ENCODE data around the gene NEK6.

NEK6 gene

DNA sequence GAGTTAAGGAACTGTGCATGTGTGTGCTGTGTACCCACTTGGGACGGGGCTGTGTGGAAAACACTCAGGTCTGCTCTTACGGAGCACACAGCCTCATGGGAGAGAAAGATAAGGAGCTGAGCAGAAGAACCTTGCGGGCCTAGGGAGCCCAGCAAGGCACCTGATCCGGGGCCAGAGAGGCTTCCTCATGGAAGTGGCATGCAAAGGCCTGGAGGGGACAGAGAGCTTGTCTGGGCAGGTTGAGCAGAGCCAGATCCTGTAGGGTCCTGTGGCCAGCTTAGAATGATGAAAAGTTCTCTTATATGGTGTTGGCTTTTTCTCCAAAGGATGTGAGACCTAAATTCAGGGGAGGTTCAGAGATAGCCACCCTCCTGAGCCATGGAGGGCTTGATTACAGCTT, 45.2 kb downstream of the NEK6 start:
- H3K79me2 ChIP-seq (ENCODE audit: insufficient read depth, low read depth), result no peaks in the 10 kb centered on the region
- no peak overlapping the region for H3K4me2 ChIP-seq
- TF ChIP-seq, protein P1, sequence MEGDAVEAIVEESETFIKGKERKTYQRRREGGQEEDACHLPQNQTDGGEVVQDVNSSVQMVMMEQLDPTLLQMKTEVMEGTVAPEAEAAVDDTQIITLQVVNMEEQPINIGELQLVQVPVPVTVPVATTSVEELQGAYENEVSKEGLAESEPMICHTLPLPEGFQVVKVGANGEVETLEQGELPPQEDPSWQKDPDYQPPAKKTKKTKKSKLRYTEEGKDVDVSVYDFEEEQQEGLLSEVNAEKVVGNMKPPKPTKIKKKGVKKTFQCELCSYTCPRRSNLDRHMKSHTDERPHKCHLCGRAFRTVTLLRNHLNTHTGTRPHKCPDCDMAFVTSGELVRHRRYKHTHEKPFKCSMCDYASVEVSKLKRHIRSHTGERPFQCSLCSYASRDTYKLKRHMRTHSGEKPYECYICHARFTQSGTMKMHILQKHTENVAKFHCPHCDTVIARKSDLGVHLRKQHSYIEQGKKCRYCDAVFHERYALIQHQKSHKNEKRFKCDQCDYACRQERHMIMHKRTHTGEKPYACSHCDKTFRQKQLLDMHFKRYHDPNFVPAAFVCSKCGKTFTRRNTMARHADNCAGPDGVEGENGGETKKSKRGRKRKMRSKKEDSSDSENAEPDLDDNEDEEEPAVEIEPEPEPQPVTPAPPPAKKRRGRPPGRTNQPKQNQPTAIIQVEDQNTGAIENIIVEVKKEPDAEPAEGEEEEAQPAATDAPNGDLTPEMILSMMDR (conservative IDR thresholded peaks at IDR 0.05; ENCODE audit: low read depth, low read length), result no peak
- H3K4me1 ChIP-seq (ENCODE audit: low read depth, poor library complexity, severe bottlenecking), result no peaks in the 10 kb centered on the region
- H3K4me3 ChIP-seq (IDR thresholded peaks at IDR 0.05; ENCODE audit: insufficient read depth, low read depth, low read length), result no peak overlapping the region
- H3K27me3 ChIP-seq (ENCODE audit: insufficient read depth, low read depth), result no peaks in the 10 kb centered on the region
- H3K9ac ChIP-seq, result no peak overlapping the region
- no peak overlapping the region for H2AFZ ChIP-seq (ENCODE audit: low read depth)
- H4K20me1 ChIP-seq (ENCODE audit: insufficient read depth), result no peaks in the 10 kb centered on the region
- H3K36me3 ChIP-seq (ENCODE audit: insufficient read depth), result no peaks in the 10 kb centered on the region
- H3K27ac ChIP-seq, result no peak overlapping the region

DNA sequence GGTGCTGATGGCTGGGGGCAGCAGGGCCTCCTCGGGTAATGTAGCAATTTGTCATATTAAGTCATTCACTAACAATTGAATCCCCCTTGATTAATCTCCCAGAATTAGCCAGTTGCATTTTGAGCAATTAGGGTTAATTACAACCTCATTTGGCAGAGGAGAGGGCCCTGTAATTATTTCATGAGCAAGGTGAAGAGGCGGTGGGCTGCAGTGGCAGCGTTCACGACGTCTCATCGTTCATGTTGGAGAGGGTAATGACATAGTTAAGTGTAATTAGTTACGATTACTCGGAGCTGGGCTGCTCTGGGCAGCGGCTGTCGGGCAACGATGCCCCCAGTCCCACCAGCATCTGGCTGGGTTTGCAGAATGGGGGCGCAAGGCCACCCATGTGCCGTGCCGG, 46.0 kb downstream of the NEK6 start:
- H3K4me3 ChIP-seq (IDR thresholded peaks at IDR 0.05; ENCODE audit: insufficient read depth, low read depth, low read length), result no peak overlapping the region
- H3K27ac ChIP-seq, result no peak overlapping the region
- no peaks in the 10 kb centered on the region for H4K20me1 ChIP-seq (ENCODE audit: insufficient read depth)
- H3K36me3 ChIP-seq (ENCODE audit: insufficient read depth), result no peaks in the 10 kb centered on the region
- no peak overlapping the region for H3K9ac ChIP-seq
- no peaks in the 10 kb centered on the region for H3K4me1 ChIP-seq (ENCODE audit: low read depth, poor library complexity, severe bottlenecking)
- TF ChIP-seq, protein P1 (conservative IDR thresholded peaks at IDR 0.05; ENCODE audit: low read depth, low read length), result no peak
- H3K27me3 ChIP-seq (ENCODE audit: insufficient read depth, low read depth), result no peaks in the 10 kb centered on the region
- H2AFZ ChIP-seq (ENCODE audit: low read depth), result no peak overlapping the region
- H3K4me2 ChIP-seq, result no peak overlapping the region
- no peaks in the 10 kb centered on the region for H3K79me2 ChIP-seq (ENCODE audit: insufficient read depth, low read depth)

DNA sequence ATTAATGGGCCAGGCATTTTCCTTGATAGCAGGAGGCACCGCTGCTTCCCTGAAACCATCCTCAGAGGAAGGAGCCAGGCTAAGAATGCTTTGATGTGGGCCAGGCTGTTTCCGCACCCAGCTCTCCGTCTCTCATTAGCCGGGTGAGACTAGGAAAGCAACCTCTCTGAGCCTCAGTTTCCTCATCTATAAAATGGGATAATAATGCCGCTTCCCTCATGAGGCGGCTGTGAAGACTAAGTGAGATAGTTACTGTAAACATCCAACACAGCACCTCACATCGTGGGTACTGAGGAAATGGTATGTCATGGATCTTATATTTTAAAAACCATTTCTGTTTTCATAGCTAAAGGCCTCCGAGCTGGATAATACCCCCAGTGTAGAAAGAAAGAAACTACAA, 46.5 kb downstream of the NEK6 start:
- Histone ChIP-seq H2AFZ (ENCODE audit: low read depth) (no peak overlapping the region), H3K27me3 (ENCODE audit: insufficient read depth, low read depth) (no peaks in the 10 kb centered on the region), H3K9ac (no peak overlapping the region), H3K36me3 (ENCODE audit: insufficient read depth) (no peaks in the 10 kb centered on the region), H3K79me2 (ENCODE audit: insufficient read depth, low read depth) (no peaks in the 10 kb centered on the region), H3K4me3 (IDR thresholded peaks at IDR 0.05; ENCODE audit: insufficient read depth, low read depth, low read length) (no peak overlapping the region), H3K4me1 (ENCODE audit: low read depth, poor library complexity, severe bottlenecking) (no peaks in the 10 kb centered on the region), H4K20me1 (ENCODE audit: insufficient read depth) (no peaks in the 10 kb centered on the region), H3K27ac (no peak overlapping the region), H3K4me2 (no peak overlapping the region)
- TF ChIP-seq, protein P1 (conservative IDR thresholded peaks at IDR 0.05; ENCODE audit: low read depth, low read length), result no peak

DNA sequence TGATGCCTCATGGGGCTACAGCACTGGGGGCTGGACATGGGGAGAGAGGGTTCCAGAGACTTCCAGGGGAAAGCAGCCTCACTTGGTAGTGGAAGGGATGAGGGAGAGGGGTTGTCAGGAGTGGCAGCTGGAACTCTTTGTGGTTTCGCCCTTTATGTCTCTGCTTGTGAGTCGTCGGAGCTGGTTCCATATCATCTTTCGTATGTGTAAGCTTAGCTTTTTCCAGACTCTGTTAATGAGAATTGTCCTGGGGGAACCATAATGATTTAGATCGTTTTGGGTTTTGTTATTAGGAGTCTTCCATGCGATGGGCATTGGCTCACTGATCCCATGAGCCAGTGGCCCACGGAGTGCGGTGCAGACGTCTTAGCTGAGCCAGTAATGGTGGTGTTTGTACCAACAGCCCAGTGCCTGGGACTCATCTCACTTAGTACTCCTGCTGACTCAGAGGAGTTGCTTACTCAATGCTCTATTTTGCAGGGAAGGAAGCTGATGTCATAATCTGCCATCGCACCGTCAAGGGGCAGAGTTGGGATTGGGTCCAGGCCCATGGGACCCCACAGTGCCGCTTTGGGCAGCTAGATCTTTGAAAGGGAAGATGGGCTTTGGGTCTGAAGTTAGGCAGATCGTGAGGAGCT, 48.5 kb downstream of the NEK6 start:
- no peaks in the 10 kb centered on the region for H3K79me2 ChIP-seq (ENCODE audit: insufficient read depth, low read depth)
- H3K4me1 ChIP-seq (ENCODE audit: low read depth, poor library complexity, severe bottlenecking), result no peaks in the 10 kb centered on the region
- TF ChIP-seq, protein P1 (conservative IDR thresholded peaks at IDR 0.05; ENCODE audit: low read depth, low read length), result no peak
- H3K4me2 ChIP-seq, result no peak overlapping the region
- H3K4me3 ChIP-seq (IDR thresholded peaks at IDR 0.05; ENCODE audit: insufficient read depth, low read depth, low read length), result no peak overlapping the region
- H3K9ac ChIP-seq, result no peak overlapping the region
- H4K20me1 ChIP-seq (ENCODE audit: insufficient read depth), result no peaks in the 10 kb centered on the region
- H3K27ac ChIP-seq, result no peak overlapping the region
- H3K36me3 ChIP-seq (ENCODE audit: insufficient read depth), result no peaks in the 10 kb centered on the region
- no peak overlapping the region for H2AFZ ChIP-seq (ENCODE audit: low read depth)
- H3K27me3 ChIP-seq (ENCODE audit: insufficient read depth, low read depth), result no peaks in the 10 kb centered on the region

Measured in KMS-11 (cell line).